ENCODE data around the gene PVALEF. TPM values are rescaled to one million over a fixed set of nuclear protein-coding genes. Genes with fewer than 3 reads are reported as not detected.

PVALEF gene
- total RNA-seq, 1 experiment from 2014 or later, result not detected

DNA sequence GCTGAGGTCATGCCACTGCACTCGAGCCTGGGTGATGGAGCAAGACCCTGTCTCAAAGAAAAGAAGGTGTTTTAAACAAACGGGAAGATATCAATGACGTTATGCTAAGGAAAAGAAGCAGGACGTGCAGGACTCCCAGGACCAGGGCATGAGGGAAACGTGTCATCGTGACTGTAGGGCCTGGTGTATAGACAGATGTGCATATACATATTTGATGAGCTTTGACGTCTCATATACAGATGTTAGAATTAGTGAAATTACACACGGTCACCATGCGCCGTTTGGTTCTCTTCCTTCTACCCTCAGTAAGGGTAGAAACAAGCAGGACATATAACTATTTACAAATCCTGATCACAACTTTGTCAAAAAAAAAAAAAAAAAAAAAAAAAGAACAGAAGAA lies 17.6 kb upstream of the PVALEF start:
- Histone ChIP-seq H3T11ph (ENCODE audit: low read length) (no peak overlapping the region), H2BK120ac (ENCODE audit: low read depth, low read length, poor library complexity, severe bottlenecking) (no peak overlapping the region), H4K91ac (ENCODE audit: insufficient read length, low read depth, low read length) (no peak overlapping the region), H2AFZ (ENCODE audit: low read length) (no peak overlapping the region), H4K8ac (replicated peaks; ENCODE audit: insufficient read length, low read depth, low read length) (no peak overlapping the region), H3K4me2 (ENCODE audit: insufficient read depth, insufficient read length, low read length) (no peak overlapping the region), H2BK20ac (ENCODE audit: low read depth, low read length, poor library complexity, severe bottlenecking) (no peak overlapping the region), H3K23ac (ENCODE audit: insufficient read length, low read depth, low read length) (no peak overlapping the region), H3K4ac (ENCODE audit: low read depth, low read length) (no peak overlapping the region), H3K56ac (ENCODE audit: insufficient read length, low read depth, low read length) (no peak overlapping the region), H3K27me3 (ENCODE audit: insufficient read depth, low read length) (no peaks in the 10 kb centered on the region), H2BK5ac (ENCODE audit: insufficient read length, low read length) (no peak overlapping the region), H3K27ac (ENCODE audit: insufficient read length, low read depth, low read length) (no peak overlapping the region), H2BK12ac (ENCODE audit: insufficient read length, low read depth, low read length) (no peak overlapping the region), H2AK5ac (ENCODE audit: insufficient read length, low read length) (no peak overlapping the region), H3K79me2 (ENCODE audit: insufficient read depth, low read length) (no peaks in the 10 kb centered on the region), H3K9ac (ENCODE audit: extremely low read depth, insufficient read length, low read length) (no peak overlapping the region), H3K79me1 (ENCODE audit: insufficient read depth, low read depth, low read length, poor library complexity, severe bottlenecking) (no peaks in the 10 kb centered on the region), H2BK15ac (ENCODE audit: low read depth, low read length) (no peak overlapping the region), H3K9me3 (ENCODE audit: control insufficient read depth, low read depth, low read length) (no peaks in the 10 kb centered on the region), H3K18ac (ENCODE audit: insufficient read length, low read depth, low read length) (no peak overlapping the region), H3K14ac (ENCODE audit: insufficient read depth, low read length) (no peak overlapping the region), H4K20me1 (ENCODE audit: control insufficient read depth, insufficient read depth, insufficient read length) (no peaks in the 10 kb centered on the region), H3K23me2 (ENCODE audit: insufficient read length, low read depth, low read length, poor library complexity, severe bottlenecking) (no peaks in the 10 kb centered on the region), H4K5ac (ENCODE audit: insufficient read length, low read depth, low read length) (no peak overlapping the region), H3K4me1 (ENCODE audit: insufficient read depth, low read length) (no peaks in the 10 kb centered on the region)
- Mint-ChIP-seq H3K4me1 (0 out of 4 replicates have a peak, but pooled peaks cover 2 to 3% of the 10 kb centered on the region in 2 experiments), H3K4me3 (no peak overlapping the region), H3K36me3 (ENCODE audit: insufficient read depth in 1 of 3, low read depth in 3 of 3) (no peaks in the 10 kb centered on the region; a peak in 1 of 7 replicates), H3K27ac (no peak overlapping the region), H3K9me3 (no peaks in the 10 kb centered on the region; a peak in 1 of 5 replicates), H3K27me3 (ENCODE audit: low read depth) (no peaks in the 10 kb centered on the region; the same call in none of the 2 replicates)
- no peak for DNase-seq
- no CpG with 5 or more reads among the region's 10 CpGs for WGBS (ENCODE audit: extremely low coverage, insufficient read length, low lambda C conversion rate)
- TF ChIP-seq, protein P1, sequence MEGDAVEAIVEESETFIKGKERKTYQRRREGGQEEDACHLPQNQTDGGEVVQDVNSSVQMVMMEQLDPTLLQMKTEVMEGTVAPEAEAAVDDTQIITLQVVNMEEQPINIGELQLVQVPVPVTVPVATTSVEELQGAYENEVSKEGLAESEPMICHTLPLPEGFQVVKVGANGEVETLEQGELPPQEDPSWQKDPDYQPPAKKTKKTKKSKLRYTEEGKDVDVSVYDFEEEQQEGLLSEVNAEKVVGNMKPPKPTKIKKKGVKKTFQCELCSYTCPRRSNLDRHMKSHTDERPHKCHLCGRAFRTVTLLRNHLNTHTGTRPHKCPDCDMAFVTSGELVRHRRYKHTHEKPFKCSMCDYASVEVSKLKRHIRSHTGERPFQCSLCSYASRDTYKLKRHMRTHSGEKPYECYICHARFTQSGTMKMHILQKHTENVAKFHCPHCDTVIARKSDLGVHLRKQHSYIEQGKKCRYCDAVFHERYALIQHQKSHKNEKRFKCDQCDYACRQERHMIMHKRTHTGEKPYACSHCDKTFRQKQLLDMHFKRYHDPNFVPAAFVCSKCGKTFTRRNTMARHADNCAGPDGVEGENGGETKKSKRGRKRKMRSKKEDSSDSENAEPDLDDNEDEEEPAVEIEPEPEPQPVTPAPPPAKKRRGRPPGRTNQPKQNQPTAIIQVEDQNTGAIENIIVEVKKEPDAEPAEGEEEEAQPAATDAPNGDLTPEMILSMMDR (conservative IDR thresholded peaks at IDR 0.05), result no peak

Data from H9 (cell line).